ENCODE measurements around the gene ATM. TPM values are rescaled to one million over a fixed set of nuclear protein-coding genes. Genes with fewer than 3 reads are reported as not detected.
"Not testable (repeated sequence)": the region's sequence is repeated elsewhere in the genome, so short reads cannot be mapped to it uniquely, and the experiment has no call there.

The ATM gene
- total RNA-seq, 1 donor from 2014 or later: 51.2 TPM

- Histone ChIP-seq H4K20me1 (ENCODE audit: insufficient read depth, low read length) (no peaks in the 10 kb centered on the region), H3K4me2 (ENCODE audit: low read length) (no peak overlapping the region), H3K4me3 (ENCODE audit: insufficient read depth, low read depth, low read length) (no peak overlapping the region), H3K27ac (ENCODE audit: low read depth, low read length) (no peak overlapping the region), H3K4me1 (ENCODE audit: insufficient read depth, low read length) (no peaks in the 10 kb centered on the region), H3K36me3 (ENCODE audit: insufficient read depth, low read length) (peaks cover 32% of the 10 kb centered on the region), H3K9me3 (ENCODE audit: insufficient read depth, low read depth, low read length) (no peaks in the 10 kb centered on the region), H2AFZ (ENCODE audit: low read depth, low read length) (no peak overlapping the region), H3K79me2 (ENCODE audit: insufficient read depth, low read length) (no peaks in the 10 kb centered on the region), H3K9ac (ENCODE audit: low read length) (no peak overlapping the region), H3K27me3 (ENCODE audit: insufficient read depth, low read length) (no peaks in the 10 kb centered on the region)
- Mint-ChIP-seq H3K9me3 (ENCODE audit: unreplicated experiment) (no peaks in the 10 kb centered on the region), H3K36me3 (ENCODE audit: low read depth, unreplicated experiment) (peaks cover 15% of the 10 kb centered on the region), H3K27ac (ENCODE audit: unreplicated experiment) (no peak overlapping the region), H3K4me3 (ENCODE audit: unreplicated experiment) (no peak overlapping the region), H3K27me3 (ENCODE audit: low read depth, unreplicated experiment) (no peaks in the 10 kb centered on the region), H3K4me1 (ENCODE audit: low read depth, unreplicated experiment) (no peaks in the 10 kb centered on the region)
- DNase-seq (ENCODE audit: low read depth) (peak; percentile 28), FAIRE-seq (no peak)
- TF ChIP-seq EZH2 (IDR thresholded peaks at IDR 0.05; ENCODE audit: insufficient read depth, low read length) (no peak), CTCF (IDR thresholded peaks at IDR 0.05; ENCODE audit: insufficient read depth, low read depth, low read length) (no peak)
Observed at GRCh38 chr11:108253176-108253575, 30.3 kb downstream of the ATM start.

DNA sequence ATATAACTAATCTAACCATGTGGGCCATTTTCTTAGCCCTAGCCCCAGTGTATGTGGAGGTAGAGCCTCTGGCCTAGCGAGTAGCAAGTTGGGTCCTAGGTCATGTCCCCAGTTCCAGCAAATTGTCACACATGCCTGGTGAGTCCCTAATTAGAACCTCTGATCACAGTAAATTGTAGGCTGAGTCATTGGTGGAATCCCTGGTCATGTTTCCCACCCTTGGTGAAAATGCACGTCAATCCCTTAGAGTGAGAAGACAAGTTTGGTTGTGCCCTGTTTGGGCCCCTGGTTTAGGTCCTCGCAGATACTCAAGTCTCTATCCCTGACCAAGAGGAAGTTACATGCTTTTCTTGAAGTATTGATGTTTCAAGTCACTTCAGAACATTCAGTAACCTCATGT, 46.7 kb downstream of the ATM start:
- Mint-ChIP-seq H3K4me3 (ENCODE audit: unreplicated experiment) (no peak overlapping the region), H3K4me1 (ENCODE audit: low read depth, unreplicated experiment) (no peaks in the 10 kb centered on the region), H3K27ac (ENCODE audit: unreplicated experiment) (no peak overlapping the region), H3K9me3 (ENCODE audit: unreplicated experiment) (peaks cover 9% of the 10 kb centered on the region), H3K36me3 (ENCODE audit: low read depth, unreplicated experiment) (peaks cover 21% of the 10 kb centered on the region), H3K27me3 (ENCODE audit: low read depth, unreplicated experiment) (no peaks in the 10 kb centered on the region)
- no peak overlapping the region for H3K4me2 ChIP-seq (ENCODE audit: low read length)
- no peak for FAIRE-seq
- H4K20me1 ChIP-seq (ENCODE audit: insufficient read depth, low read length): no peaks in the 10 kb centered on the region
- no peak overlapping the region for H3K27ac ChIP-seq (ENCODE audit: low read depth, low read length)
- peaks cover 8% of the 10 kb centered on the region for H3K36me3 ChIP-seq (ENCODE audit: insufficient read depth, low read length)
- no peak overlapping the region for H2AFZ ChIP-seq (ENCODE audit: low read depth, low read length)
- H3K4me1 ChIP-seq (ENCODE audit: insufficient read depth, low read length): no peaks in the 10 kb centered on the region
- no peak overlapping the region for H3K9ac ChIP-seq (ENCODE audit: low read length)
- no peak for DNase-seq (ENCODE audit: low read depth)
- no peak overlapping the region for H3K4me3 ChIP-seq (ENCODE audit: insufficient read depth, low read depth, low read length)
- no peaks in the 10 kb centered on the region for H3K79me2 ChIP-seq (ENCODE audit: insufficient read depth, low read length)
- H3K27me3 ChIP-seq (ENCODE audit: insufficient read depth, low read length): no peaks in the 10 kb centered on the region
- no peak for TF ChIP-seq EZH2 (IDR thresholded peaks at IDR 0.05; ENCODE audit: insufficient read depth, low read length)
- TF ChIP-seq CTCF (IDR thresholded peaks at IDR 0.05; ENCODE audit: insufficient read depth, low read depth, low read length): no peak
- no peaks in the 10 kb centered on the region for H3K9me3 ChIP-seq (ENCODE audit: insufficient read depth, low read depth, low read length)

- not testable (repeated sequence) for H3K27ac Mint-ChIP-seq (ENCODE audit: unreplicated experiment); FAIRE-seq
Observed at GRCh38 chr11:108276985-108277616, 54.2 kb downstream of the ATM start.

More at GRCh38 chr11:108276985-108277616, 54.2 kb downstream of the ATM start:
- H2AFZ ChIP-seq (ENCODE audit: low read depth, low read length); H4K20me1 ChIP-seq (ENCODE audit: insufficient read depth, low read length); H3K79me2 ChIP-seq (ENCODE audit: insufficient read depth, low read length); H3K27ac ChIP-seq (ENCODE audit: low read depth, low read length); H3K9ac ChIP-seq (ENCODE audit: low read length); H3K4me1 ChIP-seq (ENCODE audit: insufficient read depth, low read length); DNase-seq (ENCODE audit: low read depth); H3K4me3 Mint-ChIP-seq (ENCODE audit: unreplicated experiment); H3K4me3 ChIP-seq (ENCODE audit: insufficient read depth, low read depth, low read length); H3K27me3 Mint-ChIP-seq (ENCODE audit: low read depth, unreplicated experiment); H3K4me1 Mint-ChIP-seq (ENCODE audit: low read depth, unreplicated experiment); H3K9me3 ChIP-seq (ENCODE audit: insufficient read depth, low read depth, low read length); H3K27me3 ChIP-seq (ENCODE audit: insufficient read depth, low read length); H3K4me2 ChIP-seq (ENCODE audit: low read length): not testable (repeated sequence)
- peaks cover 18% of the 10 kb centered on the region for H3K9me3 Mint-ChIP-seq (ENCODE audit: unreplicated experiment)
- H3K36me3 Mint-ChIP-seq (ENCODE audit: low read depth, unreplicated experiment): peaks cover 44% of the 10 kb centered on the region
- peaks cover 19% of the 10 kb centered on the region for H3K36me3 ChIP-seq (ENCODE audit: insufficient read depth, low read length)
